A549 (cell line): Measurements from ENCODE around the gene KRT73. TPM values are rescaled to one million over a fixed set of nuclear protein-coding genes. Genes with fewer than 3 reads are reported as not detected.

Source experiments
- ATAC-seq, 2 experiments: fragments of 200-7000 bp in 1 of 2; fragments of >200 bp in 1 of 2; cut with Nextera tagmentation in 1 of 2; cut with Tn5 transposase in 1 of 2; 3 replicates each; pipeline versions ENCODE4 v1.8.0 to v1.9.1; 2018 to 2020; ENCODE audit warnings: mild to moderate bottlenecking in 1 of 2, moderate library complexity in 1 of 2
- CTCF ChIA-PET: fragments of 300-600 bp; sonication (Branson Sonifier 250); formaldehyde crosslinking; extraction: SDS; loops from one replicate; lab custom pipeline; 2021; ENCODE audit warnings: antibody characterized with exemption, inconsistent platforms; lab: Yijun Ruan, JAX
- POLR2A ChIA-PET: fragments of 350-600 bp; formaldehyde crosslinking; extraction: SDS; loops from one replicate; lab custom pipeline; 2021; ENCODE audit warnings: antibody characterized with exemption, inconsistent platforms; lab: Yijun Ruan, JAX
- DNase-seq, 2 experiments: peaks; one replicate each; pipeline versions ENCODE4 v3.0.0 to v3.0.0-alpha.2; 2011 to 2016; ENCODE audit warnings: low read depth in 1 of 2, low spot score in 1 of 2
- FAIRE-seq: peaks from 2 replicates; lab custom pipeline; 2011; peaks lifted over from hg19 to GRCh38; lab: Jason Lieb, UNC
- H3K27ac ChIP-seq, 2 experiments: fragments of >200 bp; sonication (Bioruptor Twin); formaldehyde crosslinking; 3 replicates each; pipeline ENCODE4 v1.5.1; 2016 to 2017
- H3K4me1 ChIP-seq: fragments of >200 bp; sonication (Bioruptor Twin); formaldehyde crosslinking; 3 replicates; pipeline ENCODE4 v1.6.1; 2016
- H3K4me2 ChIP-seq: fragments of >200 bp; sonication (Bioruptor Twin); formaldehyde crosslinking; 3 replicates; pipeline ENCODE4 v1.6.1; 2016
- H3K4me3 ChIP-seq: fragments of >200 bp; sonication (Bioruptor Twin); formaldehyde crosslinking; 3 replicates; pipeline ENCODE4 v1.5.1; 2016
- H3K9me3 ChIP-seq: fragments of >200 bp; sonication (Bioruptor Twin); formaldehyde crosslinking; 3 replicates; pipeline ENCODE4 v1.6.1; 2016
- CHD2 ChIP-seq: fragments of 150-350 bp; IDR thresholded peaks from 2 replicates; pipeline ENCODE4 v1.6.1; 2014; ENCODE audit warnings: low read length; ENCODE audit not compliant: partially characterized antibody
- CTCF ChIP-seq: fragments of >200 bp; sonication (Bioruptor Twin); formaldehyde crosslinking; IDR thresholded peaks from 3 replicates; pipeline ENCODE4 v1.5.1; 2016
- EHMT2 ChIP-seq: fragments of 200-600 bp; sonication (generic); IDR thresholded peaks from 2 replicates; pipeline ENCODE4 v1.6.1; 2016; ENCODE audit warnings: antibody characterized with exemption, low read depth, mild to moderate bottlenecking, moderate library complexity
- ELK1 ChIP-seq: fragments of 150-350 bp; IDR thresholded peaks from 2 replicates; pipeline ENCODE4 v1.6.1; 2014; ENCODE audit warnings: low read depth, mild to moderate bottlenecking, low read length
- FOSL2 ChIP-seq, 2 experiments: fragments of 450-650 bp in 1 of 2; fragments of >200 bp in 1 of 2; sonication (Bioruptor Twin) in 1 of 2; formaldehyde crosslinking; IDR thresholded peaks; 2 replicates each; pipeline versions ENCODE4 v1.5.0 to v1.6.1; 2016 to 2020; ENCODE audit warnings: mild to moderate bottlenecking in 1 of 2, moderate library complexity in 1 of 2
- HDAC2 ChIP-seq: fragments of 200-600 bp; sonication (generic); IDR thresholded peaks from 2 replicates; pipeline ENCODE4 v1.6.1; 2016
- HEYL ChIP-seq: fragments of 250-450 bp; sonication (Bioruptor Pico); IDR thresholded peaks from 2 replicates; pipeline ENCODE4 v1.8.0; 2021; ENCODE audit warnings: mild to moderate bottlenecking, moderate library complexity
- HMGXB4 ChIP-seq: fragments of 250-450 bp; sonication (Bioruptor Pico); IDR thresholded peaks from 2 replicates; pipeline ENCODE4 v1.5.0; 2021; ENCODE audit warnings: mild to moderate bottlenecking, moderate library complexity, borderline replicate concordance
- JUN ChIP-seq, 2 experiments: fragments of >200 bp; sonication (Bioruptor Twin); formaldehyde crosslinking; IDR thresholded peaks; 2 replicates in 1 of 2; 3 replicates in 1 of 2; pipeline ENCODE4 v1.6.1; 2016 to 2017
- KDM1A ChIP-seq: fragments of 200-600 bp; sonication (generic); IDR thresholded peaks from 2 replicates; pipeline ENCODE4 v1.6.1; 2016; ENCODE audit warnings: low read depth, mild to moderate bottlenecking
- MAFK ChIP-seq: fragments of 450-650 bp; IDR thresholded peaks from 2 replicates; pipeline ENCODE4 v1.6.1; 2014; ENCODE audit not compliant: partially characterized antibody
- MAX ChIP-seq: IDR thresholded peaks from 2 replicates; pipeline ENCODE4 v1.6.1; 2012
- MYC ChIP-seq: IDR thresholded peaks from 2 replicates; pipeline ENCODE4 v1.6.1; 2012; ENCODE audit warnings: mild to moderate bottlenecking, inconsistent platforms, low read length, improper control_type of control experiment, borderline replicate concordance
- NR3C1 ChIP-seq: fragments of >200 bp; sonication (Bioruptor Twin); formaldehyde crosslinking; IDR thresholded peaks from 3 replicates; pipeline ENCODE4 v1.6.1; 2017
- PHF8 ChIP-seq: fragments of 200-600 bp; sonication (generic); IDR thresholded peaks from 2 replicates; pipeline ENCODE4 v1.6.1; 2016; ENCODE audit warnings: low read depth, mild to moderate bottlenecking, antibody characterized with exemption, moderate library complexity, borderline replicate concordance
- POLR2AphosphoS2 ChIP-seq: conservative IDR thresholded peaks from 2 replicates; pipeline ENCODE4 v1.6.1; 2012; ENCODE audit warnings: low read length, improper control_type of control experiment, inconsistent platforms
- RARB ChIP-seq: fragments of 250-450 bp; sonication (Bioruptor Pico); IDR thresholded peaks from 2 replicates; pipeline ENCODE4 v1.8.0; 2021; ENCODE audit warnings: mild to moderate bottlenecking, moderate library complexity
- RFX5 ChIP-seq: fragments of 450-650 bp; IDR thresholded peaks from 2 replicates; pipeline ENCODE4 v1.7.1; 2014; ENCODE audit warnings: antibody characterized with exemption, mild to moderate bottlenecking, moderate library complexity
- RNF2 ChIP-seq: fragments of 200-600 bp; sonication (generic); IDR thresholded peaks from 2 replicates; pipeline ENCODE4 v1.6.1; 2016; ENCODE audit warnings: low read depth, mild to moderate bottlenecking, antibody characterized with exemption, moderate library complexity, borderline replicate concordance
- TP53 ChIP-seq: fragments of 250-450 bp; sonication (Bioruptor Pico); IDR thresholded peaks from 2 replicates; pipeline ENCODE4 v1.5.0; 2021; ENCODE audit warnings: mild to moderate bottlenecking, moderate library complexity
- USF2 ChIP-seq: fragments of 450-650 bp; IDR thresholded peaks from 2 replicates; pipeline ENCODE4 v1.6.1; 2014; ENCODE audit warnings: antibody characterized with exemption
- ZFP36 ChIP-seq: fragments of 450-650 bp; IDR thresholded peaks from 2 replicates; pipeline ENCODE4 v1.6.1; 2014; ENCODE audit warnings: borderline replicate concordance; ENCODE audit not compliant: partially characterized antibody
- ZNF302 ChIP-seq: fragments of 250-450 bp; sonication (Bioruptor Pico); IDR thresholded peaks from 2 replicates; pipeline ENCODE4 v1.9.0; 2021; ENCODE audit warnings: inconsistent platforms, mild to moderate bottlenecking, moderate library complexity
- WGBS: methylation state at CpG from one replicate; pipeline ENCODE4 v1.1.6; 2017; ENCODE audit errors: missing lambda C conversion rate; 5-methylcytosine and 5-hydroxymethylcytosine counted together
- polyA plus RNA-seq, 4 experiments: library from polyadenylated mRNA; depleted of rRNA in 3 of 4; stranded (reverse); fragments of >200 nt; fragmentation: RNase III in 1 of 4; extraction: RNeasy Plus Mini Kit Qiagen cat#74134 plus additional on column Dnase treatment in 1 of 4; gene quantifications; 2 replicates in 3 of 4; 3 replicates in 1 of 4; pipeline ENCODE4 v1.2.3, GENCODE V29; 2011 to 2017

KRT73 gene
- polyA plus RNA-seq, 2 of the 4 experiments (the other 2 are of a cell fraction) = not detected

- no peaks in the 10 kb centered on the region for H3K4me1 ChIP-seq
- no peak overlapping the region for H3K4me2 ChIP-seq
- WGBS = 50% methylated on average over 6 of the region's 6 CpGs
- ATAC-seq (no peak), FAIRE-seq (no peak), DNase-seq (no peak)
- H3K9me3 ChIP-seq = no peaks in the 10 kb centered on the region
- H3K4me3 ChIP-seq = no peak overlapping the region
- ChIA-PET POLR2A (no interaction called here), CTCF (interaction anchor here (0.6 kb wide), 1 partner anchor 36 kb away, joined by 3 read pairs; no protein-coding TSS in a partner anchor)
- TF ChIP-seq TP53 (CRISPR knock-in tag) (no peak), MAFK (no peak), RARB (CRISPR knock-in tag) (no peak), MAX (no peak), KDM1A (no peak), RNF2 (no peak), EHMT2 (no peak), HDAC2 (no peak), PHF8 (no peak), JUN (IDR thresholded peaks at IDR 0.05) (no peak), MYC (no peak), HMGXB4 (no peak), HEYL (CRISPR knock-in tag) (no peak), ZNF302 (CRISPR knock-in tag) (no peak), USF2 (no peak), FOSL2 (IDR thresholded peaks at IDR 0.05) (no peak), FOSL2 (CRISPR knock-in tag; IDR thresholded peaks at IDR 0.05) (no peak), POLR2AphosphoS2 (no peak), CHD2 (no peak)
- H3K27ac ChIP-seq = no peak overlapping the region
Measured at GRCh38 chr12:52644078-52644415, 25.7 kb upstream of the KRT73 start.

GRCh38 chr12:52643233-52644077 lies 25.1 kb upstream of the KRT73 start:
- no peak overlapping the region for H3K4me3 ChIP-seq
- no peak for FAIRE-seq
- POLR2A ChIA-PET = no interaction called here

More at GRCh38 chr12:52643233-52644077, 25.1 kb upstream of the KRT73 start:
- TF ChIP-seq ZFP36 (no peak), RFX5 (no peak), CTCF (no peak), ELK1 (no peak), NR3C1 (no peak), MYC (no peak)
- H3K4me2 ChIP-seq = no peak overlapping the region
- CTCF ChIA-PET = interaction anchor here (0.6 to 1.4 kb wide), 4 partner anchors 10 to 516 kb away, joined by 3 to 4 read pairs (median 4); no protein-coding TSS in a partner anchor
- ATAC-seq = no peak
- DNase-seq = no peak
- H3K4me1 ChIP-seq = no peaks in the 10 kb centered on the region
- H3K9me3 ChIP-seq = no peaks in the 10 kb centered on the region
- WGBS = 60% methylated on average over 10 of the region's 10 CpGs
- no peak overlapping the region for H3K27ac ChIP-seq
